Measurements from ENCODE around the gene SIGLEC10.

The SIGLEC10 gene

DNA sequence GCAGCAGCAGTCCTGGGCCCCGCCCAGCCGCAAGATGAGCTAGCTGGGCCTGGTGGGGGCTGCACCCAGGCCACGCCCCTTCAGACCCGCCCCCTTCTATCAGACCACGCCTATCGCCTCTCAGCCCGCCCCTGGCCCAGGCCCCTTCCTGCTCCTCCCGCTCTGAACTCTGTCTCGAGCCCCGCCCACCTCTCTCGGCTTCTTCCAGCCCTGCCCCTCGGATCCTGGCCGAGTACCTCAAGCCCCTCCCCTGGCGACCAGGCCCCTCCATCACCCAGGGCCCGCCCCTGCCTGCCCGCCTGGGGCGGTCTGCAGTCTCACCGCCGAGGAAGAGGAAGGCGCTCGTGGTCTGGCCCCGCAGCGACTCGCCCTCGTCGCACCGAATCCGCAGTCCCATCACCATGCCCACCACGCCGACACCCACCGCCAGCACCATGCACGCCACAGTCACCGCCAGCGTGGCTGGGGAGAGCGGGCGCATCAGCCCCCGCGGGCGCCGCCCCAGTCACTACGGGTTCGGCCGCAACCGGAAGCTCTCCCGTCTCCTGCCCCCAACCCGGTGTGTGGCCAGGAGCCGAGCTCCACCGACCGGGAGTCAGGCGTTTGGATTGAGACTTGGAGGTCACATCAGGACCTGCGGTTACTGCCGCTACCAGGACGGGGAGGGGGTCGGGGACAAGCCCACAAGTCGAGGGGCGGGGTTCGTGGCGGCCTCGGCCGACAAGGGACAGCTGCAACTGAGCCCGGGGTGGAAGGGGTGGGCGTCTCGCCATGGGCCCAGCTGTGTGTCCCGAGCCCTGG is 49.7 kb downstream of the SIGLEC10 start:
- no peaks in the 10 kb centered on the region for H3K27me3 Mint-ChIP-seq
- peaks cover 66% of the 10 kb centered on the region for H3K4me1 Mint-ChIP-seq (ENCODE audit: low read depth)
- H3K9me3 Mint-ChIP-seq (ENCODE audit: low read depth), result no peaks in the 10 kb centered on the region
- peak overlapping the region; percentile 100 for H3K4me3 Mint-ChIP-seq
- H3K27ac Mint-ChIP-seq, result peak overlapping the region; percentile 99
- H3K36me3 Mint-ChIP-seq, result peaks cover 4% of the 10 kb centered on the region

- H3K27ac Mint-ChIP-seq, result peak overlapping the region; percentile 99
- H3K9me3 Mint-ChIP-seq (ENCODE audit: low read depth), result no peaks in the 10 kb centered on the region
- H3K4me3 Mint-ChIP-seq, result peak overlapping the region; percentile 100
- peaks cover 66% of the 10 kb centered on the region for H3K4me1 Mint-ChIP-seq (ENCODE audit: low read depth)
- no peaks in the 10 kb centered on the region for H3K27me3 Mint-ChIP-seq
- peaks cover 4% of the 10 kb centered on the region for H3K36me3 Mint-ChIP-seq
Measured at GRCh38 chr19:51367255-51367564, 50.2 kb downstream of the SIGLEC10 start.

GRCh38 chr19:51366389-51367254 is 50.8 kb downstream of the SIGLEC10 start:
- Mint-ChIP-seq H3K27ac (peak overlapping the region; percentile 99), H3K27me3 (no peaks in the 10 kb centered on the region), H3K36me3 (peaks cover 4% of the 10 kb centered on the region), H3K4me3 (peak overlapping the region; percentile 100), H3K4me1 (ENCODE audit: low read depth) (peaks cover 65% of the 10 kb centered on the region), H3K9me3 (ENCODE audit: low read depth) (no peaks in the 10 kb centered on the region)

GRCh38 chr19:51365965-51366388 is 51.5 kb downstream of the SIGLEC10 start, which contains the start of gene ETFB:
ETFB (minus strand) TSS chr19:51366388; CDS start chr19:51366326, 62 bp downstream.
- Mint-ChIP-seq H3K4me1 (ENCODE audit: low read depth) (peaks cover 59% of the 10 kb centered on the region), H3K36me3 (peaks cover 4% of the 10 kb centered on the region), H3K27ac (peak within 1 kb of the TSS; percentile 99), H3K4me3 (peak within 1 kb of the TSS; percentile 100), H3K27me3 (no peaks in the 10 kb centered on the region), H3K9me3 (ENCODE audit: low read depth) (no peaks in the 10 kb centered on the region)

DNA sequence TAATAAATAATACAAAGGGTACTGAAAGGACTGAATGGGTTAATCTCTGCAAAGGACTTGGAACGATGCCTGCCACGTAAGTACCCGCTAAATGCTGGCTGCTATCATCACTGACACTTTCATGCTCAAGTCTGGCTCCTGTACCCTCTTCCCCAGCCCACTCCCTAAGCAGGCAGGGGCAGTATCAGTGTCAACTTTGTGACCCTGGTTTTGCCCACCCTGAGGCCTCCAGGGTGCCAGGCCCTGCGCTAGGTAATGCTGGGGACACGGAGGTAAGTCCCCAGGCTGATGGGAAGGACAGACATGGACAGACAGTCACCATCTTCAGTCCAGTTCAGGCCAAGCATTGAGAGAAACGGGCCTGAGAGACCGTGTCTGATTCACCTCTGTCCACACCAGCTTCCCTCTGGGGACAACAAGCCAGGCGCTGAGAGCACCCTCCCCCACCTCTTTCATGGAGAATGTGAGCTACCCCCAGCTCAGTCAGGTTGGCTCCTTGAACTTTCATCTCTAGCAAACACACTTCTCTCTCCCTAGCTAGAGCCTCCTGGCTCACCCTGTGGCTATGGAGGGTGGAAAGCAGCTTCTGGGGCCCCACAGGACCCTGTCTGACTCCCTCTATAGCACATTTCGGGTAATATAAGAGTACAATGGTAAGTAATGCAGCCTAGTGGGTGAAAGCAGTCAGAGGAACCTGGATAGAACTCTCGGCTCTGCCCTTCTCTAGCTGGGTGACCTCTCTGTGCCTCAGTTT is 52.1 kb downstream of the SIGLEC10 start:
- Mint-ChIP-seq H3K4me3 (peak overlapping the region; percentile 100), H3K9me3 (ENCODE audit: low read depth) (no peaks in the 10 kb centered on the region), H3K27ac (peak overlapping the region; percentile 99), H3K36me3 (peaks cover 3% of the 10 kb centered on the region), H3K27me3 (no peaks in the 10 kb centered on the region), H3K4me1 (ENCODE audit: low read depth) (peaks cover 56% of the 10 kb centered on the region)

GRCh38 chr19:51364200-51365106 is 53.0 kb downstream of the SIGLEC10 start:
- H3K27me3 Mint-ChIP-seq, result no peaks in the 10 kb centered on the region
- H3K4me3 Mint-ChIP-seq, result peak overlapping the region; percentile 80
- no peaks in the 10 kb centered on the region for H3K9me3 Mint-ChIP-seq (ENCODE audit: low read depth)
- H3K4me1 Mint-ChIP-seq (ENCODE audit: low read depth), result peaks cover 54% of the 10 kb centered on the region
- H3K36me3 Mint-ChIP-seq, result no peaks in the 10 kb centered on the region
- H3K27ac Mint-ChIP-seq, result peak overlapping the region; percentile 92

DNA sequence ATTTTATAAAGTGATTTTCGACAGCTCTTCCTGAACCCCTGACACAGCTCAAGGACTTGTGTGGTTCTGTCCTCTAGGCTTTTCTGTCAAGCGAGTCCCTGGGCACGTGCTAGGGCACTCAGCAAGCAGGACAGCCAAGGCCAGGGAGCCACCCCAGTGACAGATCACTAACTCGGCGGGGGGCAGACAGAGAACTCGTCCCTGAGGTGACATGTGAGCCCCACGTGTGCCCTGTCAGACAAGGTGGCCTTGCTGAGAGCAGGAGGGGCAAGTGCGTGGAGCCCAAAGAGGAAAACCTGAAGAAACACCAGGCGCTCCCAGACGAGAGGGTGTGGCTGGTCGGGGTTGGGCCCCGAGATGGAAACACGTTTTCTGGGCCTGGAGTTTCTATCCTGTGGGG is 56.2 kb downstream of the SIGLEC10 start:
- Mint-ChIP-seq H3K36me3 (no peaks in the 10 kb centered on the region), H3K4me3 (no peak overlapping the region), H3K27me3 (no peaks in the 10 kb centered on the region), H3K4me1 (ENCODE audit: low read depth) (peaks cover 56% of the 10 kb centered on the region), H3K27ac (no peak overlapping the region), H3K9me3 (ENCODE audit: low read depth) (no peaks in the 10 kb centered on the region)
